Right atrium auricular region (tissue), 2 donors: ENCODE results near the gene DOCK3. TPM values are rescaled to one million over a fixed set of nuclear protein-coding genes. Genes with fewer than 3 reads are reported as not detected.

Source experiments
- DNase-seq: peaks from one replicate; pipeline ENCODE4 v3.0.0-alpha.2; 2019; ENCODE audit warnings: low spot score
- H3K27ac ChIP-seq, 2 donors: fragments of 200-600 bp; sonication (generic); 1 replicate in 1 of 2; 2 replicates in 1 of 2; pipeline ENCODE4 v1.5.1; 2016 to 2019
- H3K27me3 ChIP-seq, 2 donors: fragments of 200-600 bp; sonication (generic); one replicate each; pipeline versions ENCODE4 v1.5.1 to v1.6.0; 2017 to 2019
- H3K36me3 ChIP-seq: fragments of 200-600 bp; sonication (generic); one replicate; pipeline ENCODE4 v1.5.1; 2016
- H3K4me1 ChIP-seq, 2 donors: fragments of 200-600 bp; sonication (generic); one replicate each; pipeline versions ENCODE4 v1.5.1 to v1.6.0; 2017 to 2019
- H3K4me3 ChIP-seq, 2 donors: fragments of 200-600 bp; sonication (generic); 1 replicate in 1 of 2; 2 replicates in 1 of 2; pipeline ENCODE4 v1.5.1; 2017 to 2019; ENCODE audit warnings: mild to moderate bottlenecking in 1 of 2, moderate library complexity in 1 of 2
- H3K9me3 ChIP-seq, 2 donors: fragments of 200-600 bp; sonication (generic); one replicate each; pipeline ENCODE4 v1.5.1; 2019
- CTCF ChIP-seq, 2 donors: fragments of 200-600 bp; sonication (generic); IDR thresholded peaks; one replicate each; pipeline ENCODE4 v1.5.1; 2019; ENCODE audit warnings: antibody characterized with exemption in 2 of 2
- total RNA-seq, 2 donors: library from RNA; depleted of rRNA; stranded (reverse); fragments of >200 nt; gene quantifications; one replicate each; pipeline ENCODE4 v1.1.0, GENCODE V29; 2016

DOCK3 gene
- total RNA-seq, 2 donors from 2014 or later: 2.7 to 4.6 TPM

DNA sequence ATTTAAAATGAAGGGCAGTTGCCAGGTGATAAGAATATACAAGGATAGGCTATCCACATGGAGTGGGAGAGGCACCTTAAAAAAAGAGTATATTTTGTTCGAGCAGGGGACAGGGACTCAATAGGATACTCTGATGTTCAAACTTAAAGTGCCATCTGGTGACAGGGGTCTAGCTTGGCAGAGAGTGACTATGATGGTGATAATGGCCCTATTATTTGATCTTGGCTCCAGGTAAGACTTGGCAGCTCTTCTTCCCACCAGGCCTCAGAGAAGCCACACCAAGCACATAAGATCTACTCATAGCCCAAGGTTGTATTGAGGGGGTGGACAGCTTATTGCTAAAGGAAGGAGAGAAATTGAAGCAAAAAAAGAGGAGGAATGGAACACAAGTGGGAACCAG is 601.3 kb downstream of the DOCK3 start:
- Histone ChIP-seq H3K9me3 (no peaks in the 10 kb centered on the region), H3K4me3 (no peak overlapping the region), H3K27me3 (no peaks in the 10 kb centered on the region), H3K36me3 (no peaks in the 10 kb centered on the region), H3K4me1 (no peaks in the 10 kb centered on the region), H3K27ac (no peak overlapping the region)
- no peak for TF ChIP-seq CTCF (IDR thresholded peaks at IDR 0.05)
- no peak for DNase-seq

DNA sequence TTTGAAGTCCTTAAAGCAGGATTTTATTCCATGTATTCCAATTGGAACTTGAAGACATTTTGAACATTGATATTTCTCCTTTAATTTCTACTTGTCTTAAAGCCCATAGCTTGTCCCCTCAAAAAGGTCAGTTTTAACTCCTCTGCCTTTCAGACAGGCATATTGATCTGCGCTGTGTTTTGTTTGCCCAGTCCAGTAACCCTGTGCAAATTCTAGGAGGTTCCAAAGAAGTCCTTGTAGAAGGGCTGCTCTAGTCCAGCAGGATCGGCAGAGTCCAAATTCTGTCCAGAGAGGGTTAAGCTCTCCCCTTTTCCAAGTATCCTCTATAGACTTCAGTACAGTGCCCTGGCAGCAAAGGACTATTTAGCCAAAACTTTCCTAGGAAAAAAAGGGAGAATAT is 604.7 kb downstream of the DOCK3 start:
- H3K27me3 ChIP-seq: no peaks in the 10 kb centered on the region
- no peaks in the 10 kb centered on the region for H3K4me1 ChIP-seq
- no peaks in the 10 kb centered on the region for H3K9me3 ChIP-seq
- no peaks in the 10 kb centered on the region for H3K36me3 ChIP-seq
- H3K4me3 ChIP-seq: no peak overlapping the region
- no peak for DNase-seq
- no peak overlapping the region for H3K27ac ChIP-seq
- no peak for TF ChIP-seq CTCF (IDR thresholded peaks at IDR 0.05)

- Histone ChIP-seq H3K4me3 (no peak overlapping the region), H3K27ac (no peak overlapping the region), H3K4me1 (no peaks in the 10 kb centered on the region), H3K36me3 (no peaks in the 10 kb centered on the region), H3K9me3 (no peaks in the 10 kb centered on the region), H3K27me3 (no peaks in the 10 kb centered on the region)
- no peak for DNase-seq
- TF ChIP-seq CTCF (IDR thresholded peaks at IDR 0.05): no peak
Measured at GRCh38 chr3:51280176-51280575, 605.4 kb downstream of the DOCK3 start.

DNA sequence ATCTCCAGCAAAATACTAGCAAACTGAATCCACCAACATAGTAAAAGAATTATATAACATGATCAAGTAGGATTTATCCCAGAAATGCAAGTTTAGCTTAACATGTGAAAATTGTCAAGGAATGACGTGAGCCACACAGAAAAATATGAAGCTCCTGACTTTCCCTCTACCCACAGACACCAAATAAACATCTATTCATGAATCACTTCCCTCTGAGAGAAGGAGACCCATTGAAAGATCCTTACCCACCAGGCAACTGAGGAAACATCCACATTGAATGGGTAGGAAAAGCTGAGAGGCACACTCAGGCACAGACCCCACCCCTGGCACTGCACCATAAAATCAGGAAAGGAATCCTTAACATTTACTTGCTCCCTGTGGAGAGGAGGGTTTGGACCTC is 608.2 kb downstream of the DOCK3 start:
- Histone ChIP-seq H3K36me3 (no peaks in the 10 kb centered on the region), H3K9me3 (no peaks in the 10 kb centered on the region), H3K27ac (no peak overlapping the region), H3K27me3 (no peaks in the 10 kb centered on the region), H3K4me1 (no peaks in the 10 kb centered on the region), H3K4me3 (no peak overlapping the region)
- no peak for TF ChIP-seq CTCF (IDR thresholded peaks at IDR 0.05)
- no peak for DNase-seq

- Histone ChIP-seq H3K36me3 (no peaks in the 10 kb centered on the region), H3K4me3 (no peak overlapping the region), H3K4me1 (no peaks in the 10 kb centered on the region), H3K27ac (no peak overlapping the region), H3K9me3 (no peaks in the 10 kb centered on the region), H3K27me3 (no peaks in the 10 kb centered on the region)
- no peak for TF ChIP-seq CTCF (IDR thresholded peaks at IDR 0.05)
- no peak for DNase-seq
Measured at GRCh38 chr3:51283421-51283820, 608.7 kb downstream of the DOCK3 start.

GRCh38 chr3:51295625-51296024 is 620.9 kb downstream of the DOCK3 start:
- Histone ChIP-seq H3K27me3 (no peaks in the 10 kb centered on the region), H3K4me1 (no peaks in the 10 kb centered on the region), H3K27ac (no peak overlapping the region), H3K36me3 (no peaks in the 10 kb centered on the region), H3K4me3 (no peak overlapping the region), H3K9me3 (peaks cover 0 to 13% of the 10 kb centered on the region in 2 donors)
- DNase-seq: no peak
- no peak for TF ChIP-seq CTCF (IDR thresholded peaks at IDR 0.05)
